SK-N-SH (cell line): ENCODE measurements around the gene IKBIP. TPM values are rescaled to one million over a fixed set of nuclear protein-coding genes. Genes with fewer than 3 reads are reported as not detected.

ENCODE experiments used
- CTCF ChIA-PET: fragments of 300-600, 350-600 bp; formaldehyde crosslinking; extraction: SDS; loops from one replicate; lab custom pipeline; 2021; lab: Yijun Ruan, JAX
- POLR2A ChIA-PET: fragments of 350-600 bp; sonication (Branson Sonifier 250); formaldehyde crosslinking; extraction: SDS; loops from one replicate; lab custom pipeline; 2020; ENCODE audit warnings: antibody characterized with exemption, inconsistent platforms; lab: Yijun Ruan, JAX
- DNase-seq: peaks from one replicate; pipeline ENCODE4 v3.0.0; 2012
- H2AFZ ChIP-seq: fragments of 200-600 bp; sonication (generic); 2 replicates; pipeline ENCODE4 v1.8.1; 2016; ENCODE audit warnings: antibody characterized with exemption, mild to moderate bottlenecking, low read depth
- H3F3A ChIP-seq: fragments of 200-600 bp; sonication (generic); replicated peaks from 2 replicates; pipeline ENCODE3; 2016; ENCODE audit warnings: antibody characterized with exemption, mild to moderate bottlenecking; ENCODE audit not compliant: insufficient read depth
- H3K27ac ChIP-seq, 2 experiments: fragments of 200-500 bp in 1 of 2; fragments of 200-600 bp in 1 of 2; sonication (Bioruptor generic) in 1 of 2; sonication (generic), shearing (Covaris generic) in 1 of 2; 2 replicates each; pipeline versions ENCODE4 v1.5.1 to v1.6.1; 2014 to 2016; ENCODE audit warnings: low read depth in 2 of 2, inconsistent platforms in 1 of 2, low read length in 1 of 2, mild to moderate bottlenecking in 1 of 2, mixed read lengths in 1 of 2
- H3K27me3 ChIP-seq: fragments of 200-600 bp; sonication (generic), shearing (Covaris generic); 2 replicates; pipeline ENCODE4 v1.6.1; 2016; ENCODE audit warnings: mixed run types; ENCODE audit not compliant: insufficient read depth
- H3K36me3 ChIP-seq, 2 experiments: fragments of 200-500 bp in 1 of 2; fragments of 200-600 bp in 1 of 2; sonication (Bioruptor generic) in 1 of 2; sonication (generic) in 1 of 2; replicated peaks in 1 of 2; 2 replicates each; pipeline versions ENCODE3 to v1.5.1; 2014 to 2016; ENCODE audit warnings: low read length in 1 of 2, mild to moderate bottlenecking in 1 of 2; ENCODE audit not compliant: insufficient read depth in 2 of 2, control insufficient read depth in 1 of 2
- H3K4me1 ChIP-seq, 2 experiments: fragments of 200-500 bp in 1 of 2; fragments of 200-600 bp in 1 of 2; sonication (Bioruptor generic) in 1 of 2; sonication (generic), shearing (Covaris generic) in 1 of 2; 2 replicates each; pipeline versions ENCODE4 v1.5.1 to v1.6.1; 2014 to 2016; ENCODE audit warnings: low read depth in 1 of 2, low read length in 1 of 2, mixed run types in 1 of 2; ENCODE audit not compliant: insufficient read depth in 2 of 2, control insufficient read depth in 1 of 2
- H3K4me2 ChIP-seq: fragments of 200-600 bp; sonication (generic), shearing (Covaris generic); 2 replicates; pipeline ENCODE4 v1.6.1; 2017; ENCODE audit warnings: mixed run types
- H3K4me3 ChIP-seq, 2 experiments: fragments of 200-500 bp in 1 of 2; fragments of 200-600 bp in 1 of 2; sonication (Bioruptor generic) in 1 of 2; sonication (generic), shearing (Covaris generic) in 1 of 2; 2 replicates each; pipeline versions ENCODE4 v1.5.1 to v1.8.1; 2014 to 2016; ENCODE audit warnings: low read depth in 2 of 2, inconsistent platforms in 1 of 2, low read length in 1 of 2, mild to moderate bottlenecking in 1 of 2, mixed read lengths in 1 of 2, moderate library complexity in 1 of 2
- H3K79me2 ChIP-seq: fragments of 200-600 bp; sonication (generic); 2 replicates; pipeline ENCODE4 v1.8.1; 2017; ENCODE audit warnings: mild to moderate bottlenecking; ENCODE audit not compliant: insufficient read depth
- H3K9ac ChIP-seq: fragments of 200-600 bp; sonication (generic); 2 replicates; pipeline ENCODE4 v1.6.1; 2017; ENCODE audit warnings: mixed run types
- H3K9me2 ChIP-seq: fragments of 200-600 bp; sonication (generic); 2 replicates; pipeline ENCODE4 v1.6.1; 2017; ENCODE audit warnings: mixed run types
- H3K9me3 ChIP-seq: fragments of 200-600 bp; sonication (generic); 2 replicates; pipeline ENCODE4 v1.6.1; 2017; ENCODE audit warnings: mixed run types, mild to moderate bottlenecking, moderate library complexity
- H4K20me1 ChIP-seq: fragments of 200-600 bp; sonication (generic); 2 replicates; pipeline ENCODE4 v1.6.1; 2017; ENCODE audit warnings: mild to moderate bottlenecking, mixed run types; ENCODE audit not compliant: insufficient read depth
- CHD2 ChIP-seq: fragments of 150-350 bp; IDR thresholded peaks from 2 replicates; pipeline ENCODE4 v1.6.1; 2018; ENCODE audit warnings: low read length; ENCODE audit not compliant: partially characterized antibody
- ELF1 ChIP-seq: IDR thresholded peaks from 2 replicates; pipeline ENCODE4 v1.4.0; 2012
- EP300 ChIP-seq, 2 experiments: IDR thresholded peaks; 2 replicates each; pipeline versions ENCODE4 v1.4.0 to v1.6.1; 2012; ENCODE audit warnings: borderline replicate concordance in 1 of 2, low read depth in 1 of 2, low read length in 1 of 2
- EZH2phosphoT487 ChIP-seq: fragments of 200-600 bp; sonication (generic); IDR thresholded peaks from 2 replicates; pipeline ENCODE4 v1.6.1; 2017; ENCODE audit warnings: low read depth, mixed run types, mild to moderate bottlenecking, antibody characterized with exemption, moderate library complexity, borderline replicate concordance
- FOXJ3 ChIP-seq: sonication (generic); formaldehyde crosslinking; IDR thresholded peaks from 2 replicates; pipeline ENCODE4 v1.5.1; 2020; ENCODE audit warnings: mild to moderate bottlenecking, missing genetic modification reagents
- FOXM1 ChIP-seq: IDR thresholded peaks from 2 replicates; pipeline ENCODE4 v1.4.0; 2012; ENCODE audit warnings: low read depth, mild to moderate bottlenecking
- GATA2 ChIP-seq: sonication (generic); formaldehyde crosslinking; IDR thresholded peaks from 2 replicates; pipeline ENCODE4 v1.5.0; 2020; ENCODE audit warnings: mild to moderate bottlenecking, missing genetic modification reagents
- MXI1 ChIP-seq: IDR thresholded peaks from 2 replicates; pipeline ENCODE4 v1.6.1; 2012; ENCODE audit warnings: mild to moderate bottlenecking, low read depth, low read length, improper control_type of control experiment
- RAD21 ChIP-seq: IDR thresholded peaks from 2 replicates; pipeline ENCODE4 v1.6.1; 2012; ENCODE audit warnings: mild to moderate bottlenecking, low read length
- RCOR1 ChIP-seq: fragments of 150-350 bp; IDR thresholded peaks from 2 replicates; pipeline ENCODE4 v1.6.1; 2017; ENCODE audit warnings: antibody characterized with exemption, low read length
- RFX5 ChIP-seq: IDR thresholded peaks from 2 replicates; pipeline ENCODE4 v1.6.1; 2012; ENCODE audit warnings: mild to moderate bottlenecking, improper control_type of control experiment, low read length
- RXRA ChIP-seq: IDR thresholded peaks from 2 replicates; pipeline ENCODE4 v1.4.0; 2012; ENCODE audit warnings: low read depth, mild to moderate bottlenecking, borderline replicate concordance
- SIN3A ChIP-seq: IDR thresholded peaks from 2 replicates; pipeline ENCODE4 v1.6.1; 2012; ENCODE audit warnings: low read depth, mild to moderate bottlenecking, low read length, moderate library complexity, borderline replicate concordance
- TCF12 ChIP-seq: IDR thresholded peaks from 2 replicates; pipeline ENCODE4 v1.4.0; 2012
- WGBS: methylation state at CpG from one replicate; pipeline ENCODE4 v1.1.6; 2017; ENCODE audit warnings: low lambda C conversion rate; 5-methylcytosine and 5-hydroxymethylcytosine counted together
- polyA plus RNA-seq, 3 experiments: library from polyadenylated mRNA; depleted of rRNA; stranded (reverse); fragments of >200 nt; gene quantifications; 2 replicates each; pipeline ENCODE4 v1.2.3, GENCODE V29; 2012
- TF ChIP-seq, protein P1 (sequence below): fragments of 150-350 bp; IDR thresholded peaks from 2 replicates; pipeline ENCODE4 v1.6.1; 2017; ENCODE audit warnings: antibody characterized with exemption, low read length, low read depth, borderline replicate concordance
- TF ChIP-seq, protein P2 (sequence below): IDR thresholded peaks from 2 replicates; pipeline ENCODE4 v1.6.1; 2012; ENCODE audit warnings: mild to moderate bottlenecking, low read depth, low read length, moderate library complexity

The IKBIP gene
- polyA plus RNA-seq, 1 of the 3 experiments (the other 2 are of a cell fraction), result 25.2 TPM

DNA sequence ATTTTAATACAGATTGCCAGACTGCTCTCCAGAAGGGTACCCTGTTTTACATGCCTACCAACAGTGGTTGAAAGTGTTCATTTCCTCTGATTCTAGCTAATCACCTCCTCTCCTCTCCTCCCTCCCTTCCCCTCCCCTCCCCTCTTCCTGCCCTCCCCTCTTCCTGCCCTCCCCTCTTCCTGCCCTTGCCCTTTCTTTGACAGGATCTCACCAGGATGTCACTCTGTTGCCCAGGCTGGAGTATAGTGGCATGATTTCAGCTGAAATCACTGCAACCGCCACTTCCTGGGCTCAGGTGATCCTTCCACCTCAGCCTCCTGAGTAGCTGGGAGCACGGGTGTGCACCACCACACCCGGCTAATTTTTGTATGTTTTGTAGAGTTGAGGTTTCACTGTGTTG is 25.2 kb upstream of the IKBIP start:
- no peaks in the 10 kb centered on the region; a peak in 1 of 4 replicates for H3K4me1 ChIP-seq
- H3K79me2 ChIP-seq, result peaks cover 5% of the 10 kb centered on the region
- TF ChIP-seq FOXJ3 (CRISPR knock-in tag) (no peak), FOXM1 (no peak), ELF1 (no peak), RFX5 (no peak), EP300 (IDR thresholded peaks at IDR 0.05; ENCODE audit: borderline replicate concordance in 1 of 2, low read depth in 1 of 2, low read length in 1 of 2) (no peak), GATA2 (CRISPR knock-in tag) (no peak), RXRA (no peak), CHD2 (no peak), MXI1 (no peak), SIN3A (no peak), TCF12 (no peak), RAD21 (no peak), EZH2phosphoT487 (no peak), RCOR1 (no peak)
- TF ChIP-seq, protein P1, sequence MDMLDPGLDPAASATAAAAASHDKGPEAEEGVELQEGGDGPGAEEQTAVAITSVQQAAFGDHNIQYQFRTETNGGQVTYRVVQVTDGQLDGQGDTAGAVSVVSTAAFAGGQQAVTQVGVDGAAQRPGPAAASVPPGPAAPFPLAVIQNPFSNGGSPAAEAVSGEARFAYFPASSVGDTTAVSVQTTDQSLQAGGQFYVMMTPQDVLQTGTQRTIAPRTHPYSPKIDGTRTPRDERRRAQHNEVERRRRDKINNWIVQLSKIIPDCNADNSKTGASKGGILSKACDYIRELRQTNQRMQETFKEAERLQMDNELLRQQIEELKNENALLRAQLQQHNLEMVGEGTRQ, result no peak
- TF ChIP-seq, protein P2, sequence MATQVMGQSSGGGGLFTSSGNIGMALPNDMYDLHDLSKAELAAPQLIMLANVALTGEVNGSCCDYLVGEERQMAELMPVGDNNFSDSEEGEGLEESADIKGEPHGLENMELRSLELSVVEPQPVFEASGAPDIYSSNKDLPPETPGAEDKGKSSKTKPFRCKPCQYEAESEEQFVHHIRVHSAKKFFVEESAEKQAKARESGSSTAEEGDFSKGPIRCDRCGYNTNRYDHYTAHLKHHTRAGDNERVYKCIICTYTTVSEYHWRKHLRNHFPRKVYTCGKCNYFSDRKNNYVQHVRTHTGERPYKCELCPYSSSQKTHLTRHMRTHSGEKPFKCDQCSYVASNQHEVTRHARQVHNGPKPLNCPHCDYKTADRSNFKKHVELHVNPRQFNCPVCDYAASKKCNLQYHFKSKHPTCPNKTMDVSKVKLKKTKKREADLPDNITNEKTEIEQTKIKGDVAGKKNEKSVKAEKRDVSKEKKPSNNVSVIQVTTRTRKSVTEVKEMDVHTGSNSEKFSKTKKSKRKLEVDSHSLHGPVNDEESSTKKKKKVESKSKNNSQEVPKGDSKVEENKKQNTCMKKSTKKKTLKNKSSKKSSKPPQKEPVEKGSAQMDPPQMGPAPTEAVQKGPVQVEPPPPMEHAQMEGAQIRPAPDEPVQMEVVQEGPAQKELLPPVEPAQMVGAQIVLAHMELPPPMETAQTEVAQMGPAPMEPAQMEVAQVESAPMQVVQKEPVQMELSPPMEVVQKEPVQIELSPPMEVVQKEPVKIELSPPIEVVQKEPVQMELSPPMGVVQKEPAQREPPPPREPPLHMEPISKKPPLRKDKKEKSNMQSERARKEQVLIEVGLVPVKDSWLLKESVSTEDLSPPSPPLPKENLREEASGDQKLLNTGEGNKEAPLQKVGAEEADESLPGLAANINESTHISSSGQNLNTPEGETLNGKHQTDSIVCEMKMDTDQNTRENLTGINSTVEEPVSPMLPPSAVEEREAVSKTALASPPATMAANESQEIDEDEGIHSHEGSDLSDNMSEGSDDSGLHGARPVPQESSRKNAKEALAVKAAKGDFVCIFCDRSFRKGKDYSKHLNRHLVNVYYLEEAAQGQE, result no peak
- H3K27me3 ChIP-seq, result no peaks in the 10 kb centered on the region
- CTCF ChIA-PET, result interaction anchor here (4.4 kb wide), 1 partner anchor 16 kb away, joined by 13 read pairs; no protein-coding TSS in a partner anchor
- H3K27ac ChIP-seq, result no peak overlapping the region
- H3K9ac ChIP-seq, result no peak overlapping the region
- DNase-seq, result no peak
- no peak overlapping the region for H3K4me2 ChIP-seq
- H3K9me2 ChIP-seq, result no peaks in the 10 kb centered on the region
- H4K20me1 ChIP-seq, result no peaks in the 10 kb centered on the region
- H3K4me3 ChIP-seq, result no peak overlapping the region
- 97% methylated on average over 3 of the region's 3 CpGs for WGBS
- no peaks in the 10 kb centered on the region for H3K9me3 ChIP-seq
- H2AFZ ChIP-seq, result no peak overlapping the region; the same call in 1 of the 2 replicates
- no peaks in the 10 kb centered on the region for H3F3A ChIP-seq
- POLR2A ChIA-PET, result no interaction called here
- H3K36me3 ChIP-seq, result peaks cover 12 to 68% of the 10 kb centered on the region in 2 experiments
